GM12892 (cell line): ENCODE results near the gene CARTPT.

Experiments used
- POLR2A ChIP-seq: IDR thresholded peaks from 2 replicates; pipeline ENCODE4 v1.6.1; 2011; ENCODE audit warnings: low read depth, low read length, control low read depth
- POLR2AphosphoS5 ChIP-seq: IDR thresholded peaks from 2 replicates; pipeline ENCODE4 v1.6.1; 2011; ENCODE audit warnings: low read depth, low read length, control low read depth
- TAF1 ChIP-seq: IDR thresholded peaks from 2 replicates; pipeline ENCODE4 v1.6.1; 2011; ENCODE audit warnings: low read depth, mild to moderate bottlenecking, control low read depth, low read length, borderline replicate concordance

DNA sequence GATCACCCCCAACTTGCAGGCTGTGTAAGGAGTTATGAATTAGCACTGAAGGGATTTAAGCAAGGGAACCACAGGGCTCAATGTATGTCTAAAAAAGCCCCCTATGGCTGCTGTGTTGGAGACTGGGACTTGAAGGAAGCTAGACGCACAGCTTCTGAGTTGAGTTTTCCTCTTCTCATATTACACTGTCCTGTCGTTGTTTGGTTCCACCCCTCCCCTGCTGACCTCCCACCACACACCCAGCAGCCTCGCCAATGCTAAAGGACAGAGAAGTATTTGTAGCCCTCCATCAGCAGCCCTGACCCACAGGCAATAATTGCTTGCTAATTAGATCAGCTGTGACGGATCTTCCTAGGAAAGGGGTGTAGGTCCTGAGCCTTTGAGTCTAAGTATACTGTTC, 15.1 kb upstream of the CARTPT start:
- no peak for TF ChIP-seq TAF1
- no peak for TF ChIP-seq POLR2A
- TF ChIP-seq POLR2AphosphoS5 = no peak
